DOHH2 (cell line): ENCODE data around the gene INPPL1.

Experiments used
- CTCF ChIP-seq: fragments of 200-600 bp; sonication (generic); IDR thresholded peaks from one replicate; pipeline ENCODE4 v1.5.1; 2014; ENCODE audit warnings: antibody characterized with exemption, mild to moderate bottlenecking, low read depth, low read length; ENCODE audit not compliant: poor library complexity, severe bottlenecking
- EZH2phosphoT487 ChIP-seq: fragments of 200-600 bp; sonication (generic); IDR thresholded peaks from 2 replicates; pipeline ENCODE4 v1.6.1; 2017; ENCODE audit warnings: borderline replicate concordance, mild to moderate bottlenecking, antibody characterized with exemption, low read length, moderate library complexity, mixed read lengths

GRCh38 chr11:72265951-72266350 is 41.4 kb downstream of the INPPL1 start:
- TF ChIP-seq CTCF = no peak
- no peak for TF ChIP-seq EZH2phosphoT487
